HEK293 (cell line): ENCODE measurements around the gene FGF19.

Experiments used
- KLF1 ChIP-seq: fragments of 450-650 bp; formaldehyde crosslinking; IDR thresholded peaks from 2 replicates; pipeline ENCODE4 v1.5.1; 2016; ENCODE audit warnings: missing biosample characterization, missing genetic modification characterization
- KLF16 ChIP-seq: fragments of 450-650 bp; formaldehyde crosslinking; IDR thresholded peaks from 2 replicates; pipeline ENCODE4 v1.5.1; 2017; ENCODE audit warnings: missing biosample characterization, missing genetic modification characterization
- KLF9 ChIP-seq: fragments of 450-650 bp; formaldehyde crosslinking; IDR thresholded peaks from 2 replicates; pipeline ENCODE4 v1.5.1; 2016; ENCODE audit warnings: missing biosample characterization, missing genetic modification characterization, low read depth
- MEIS1 ChIP-seq: sonication (generic); formaldehyde crosslinking; IDR thresholded peaks from 2 replicates; pipeline ENCODE4 v1.8.1; 2022; ENCODE audit warnings: missing genetic modification reagents, mild to moderate bottlenecking, borderline replicate concordance
- PATZ1 ChIP-seq: fragments of 450-650 bp; formaldehyde crosslinking; IDR thresholded peaks from 2 replicates; pipeline ENCODE4 v1.5.1; 2016; ENCODE audit warnings: missing biosample characterization, missing genetic modification characterization
- PBX3 ChIP-seq: sonication (generic); formaldehyde crosslinking; IDR thresholded peaks from 2 replicates; pipeline ENCODE4 v1.8.1; 2022; ENCODE audit warnings: mild to moderate bottlenecking, moderate library complexity, missing genetic modification reagents
- SP2 ChIP-seq: fragments of 450-650 bp; formaldehyde crosslinking; IDR thresholded peaks from 2 replicates; pipeline ENCODE4 v1.5.1; 2016; ENCODE audit warnings: missing biosample characterization, missing genetic modification characterization
- SP3 ChIP-seq: fragments of 450-650 bp; formaldehyde crosslinking; IDR thresholded peaks from 2 replicates; pipeline ENCODE4 v1.5.1; 2016; ENCODE audit warnings: missing biosample characterization, missing genetic modification characterization
- ZBTB26 ChIP-seq: fragments of 450-650 bp; formaldehyde crosslinking; optimal IDR thresholded peaks from 2 replicates; pipeline ENCODE3; 2016; ENCODE audit warnings: missing biosample characterization, mild to moderate bottlenecking, missing genetic modification characterization
- ZBTB49 ChIP-seq: fragments of 450-650 bp; formaldehyde crosslinking; IDR thresholded peaks from 2 replicates; pipeline ENCODE4 v1.5.1; 2016; ENCODE audit warnings: missing biosample characterization, missing genetic modification characterization, low read depth
- ZFP37 ChIP-seq: fragments of 450-650 bp; formaldehyde crosslinking; IDR thresholded peaks from 2 replicates; pipeline ENCODE4 v1.5.1; 2016; ENCODE audit warnings: missing biosample characterization, missing genetic modification characterization
- ZNF138 ChIP-seq: fragments of 450-650 bp; formaldehyde crosslinking; IDR thresholded peaks from 2 replicates; pipeline ENCODE4 v1.5.1; 2016; ENCODE audit warnings: missing biosample characterization, missing genetic modification characterization, borderline replicate concordance
- ZNF18 ChIP-seq: fragments of 450-650 bp; formaldehyde crosslinking; IDR thresholded peaks from 2 replicates; pipeline ENCODE4 v1.5.1; 2016; ENCODE audit warnings: missing biosample characterization, missing genetic modification characterization
- ZNF184 ChIP-seq: fragments of 450-650 bp; IDR thresholded peaks from 2 replicates; pipeline ENCODE4 v1.5.1; 2018; ENCODE audit warnings: missing biosample characterization, mild to moderate bottlenecking, missing genetic modification characterization
- ZNF221 ChIP-seq: fragments of 450-650 bp; formaldehyde crosslinking; IDR thresholded peaks from 2 replicates; pipeline ENCODE4 v1.5.1; 2017; ENCODE audit warnings: missing biosample characterization, missing genetic modification characterization, borderline replicate concordance
- ZNF274 ChIP-seq, 2 experiments: fragments of 200-500 bp in 1 of 2; fragments of 450-650 bp in 1 of 2; sonication (Bioruptor generic) in 1 of 2; formaldehyde crosslinking in 1 of 2; IDR thresholded peaks; 2 replicates each; pipeline versions ENCODE4 v1.5.1 to v1.6.1; 2014 to 2016; ENCODE audit warnings: borderline replicate concordance in 1 of 2, inconsistent platforms in 1 of 2, low read length in 1 of 2, missing biosample characterization in 1 of 2, missing genetic modification characterization in 1 of 2
- ZNF501 ChIP-seq: fragments of 450-650 bp; formaldehyde crosslinking; IDR thresholded peaks from 2 replicates; pipeline ENCODE4 v1.5.1; 2016; ENCODE audit warnings: missing biosample characterization, missing genetic modification characterization
- ZNF518A ChIP-seq: fragments of 450-650 bp; formaldehyde crosslinking; conservative IDR thresholded peaks from 2 replicates; pipeline ENCODE4 v1.5.1; 2016; ENCODE audit warnings: low read depth, missing biosample characterization, missing genetic modification characterization
- ZNF596 ChIP-seq: fragments of 450-650 bp; IDR thresholded peaks from 2 replicates; pipeline ENCODE4 v1.5.0; 2018; ENCODE audit warnings: missing biosample characterization, mild to moderate bottlenecking, missing genetic modification characterization, moderate library complexity
- ZNF610 ChIP-seq: fragments of 450-650 bp; formaldehyde crosslinking; IDR thresholded peaks from 2 replicates; pipeline ENCODE4 v1.5.1; 2016; ENCODE audit warnings: missing biosample characterization, missing genetic modification characterization, borderline replicate concordance
- ZNF623 ChIP-seq: fragments of 450-650 bp; formaldehyde crosslinking; IDR thresholded peaks from 2 replicates; pipeline ENCODE4 v1.5.1; 2016; ENCODE audit warnings: missing biosample characterization, missing genetic modification characterization
- ZNF645 ChIP-seq: fragments of 450-650 bp; formaldehyde crosslinking; IDR thresholded peaks from 2 replicates; pipeline ENCODE4; 2016; ENCODE audit warnings: missing biosample characterization, missing genetic modification characterization
- ZNF768 ChIP-seq: fragments of 450-650 bp; formaldehyde crosslinking; IDR thresholded peaks from 2 replicates; pipeline ENCODE4 v1.5.1; 2018; ENCODE audit warnings: missing biosample characterization, mild to moderate bottlenecking, missing genetic modification characterization

The FGF19 gene

GRCh38 chr11:69674886-69675714 is 28.7 kb downstream of the FGF19 start, which contains the start of gene LTO1 (continued):
- TF ChIP-seq PATZ1 (tag by site-specific recombination) (0 out of 2 replicates have a peak, but pooled peaks have one; percentile 23), ZNF768 (tag by site-specific recombination) (no peak), ZNF18 (tag by site-specific recombination) (no peak), ZNF623 (tag by site-specific recombination) (no peak), ZNF501 (tag by site-specific recombination) (peak; percentile 30; the same call in 1 of the 2 replicates), ZBTB49 (tag by site-specific recombination) (no peak), ZNF518A (tag by site-specific recombination) (no peak), ZNF184 (tag by site-specific recombination) (no peak), KLF1 (tag by site-specific recombination) (peak; percentile 32; the same call in 1 of the 2 replicates), ZBTB26 (peak; percentile 55), ZNF645 (tag by site-specific recombination) (no peak), ZNF610 (tag by site-specific recombination) (peak; percentile 71), SP2 (tag by site-specific recombination) (peak; percentile 73), KLF16 (tag by site-specific recombination) (peak; percentile 48), MEIS1 (CRISPR knock-in tag) (no peak), KLF9 (tag by site-specific recombination) (peak; percentile 27; the same call in 1 of the 2 replicates), SP3 (tag by site-specific recombination) (peak; percentile 58), ZNF596 (no peak), PBX3 (CRISPR knock-in tag) (peak; percentile 78), ZNF138 (tag by site-specific recombination) (no peak), ZNF221 (tag by site-specific recombination) (no peak), ZNF274 (IDR thresholded peaks at IDR 0.05; ENCODE audit: low read length) (no peak), ZNF274 (tag by site-specific recombination; IDR thresholded peaks at IDR 0.05; ENCODE audit: borderline replicate concordance) (no peak), ZFP37 (0 out of 2 replicates have a peak, but pooled peaks have one; percentile 67)
